HEK293 (cell line): ENCODE measurements around the gene HLX.

ENCODE experiments used
- CTCF ChIA-PET: fragments of 350-600 bp; formaldehyde crosslinking; extraction: SDS; loops from one replicate; lab custom pipeline; 2021; ENCODE audit warnings: antibody characterized with exemption; lab: Yijun Ruan, JAX
- POLR2A ChIA-PET: fragments of 300-600 bp; formaldehyde crosslinking; extraction: SDS; loops from one replicate; lab custom pipeline; 2020; ENCODE audit warnings: antibody characterized with exemption, inconsistent platforms; lab: Yijun Ruan, JAX
- H3K27ac ChIP-seq: fragments of 200-500 bp; sonication (Bioruptor generic); 2 replicates; pipeline ENCODE4 v1.5.1; 2014; ENCODE audit warnings: low read depth, low read length, control low read depth, inconsistent platforms; ENCODE audit errors: extremely low read depth
- H3K36me3 ChIP-seq, 2 experiments: fragments of 200-500 bp in 1 of 2; sonication (Bioruptor generic) in 1 of 2; 1 replicate in 1 of 2; 2 replicates in 1 of 2; pipeline ENCODE4 v1.5.1; 2014 to 2017; ENCODE audit warnings: inconsistent platforms in 2 of 2, low read length in 2 of 2; ENCODE audit not compliant: control insufficient read depth in 2 of 2, insufficient read depth in 1 of 2
- H3K4me1 ChIP-seq: fragments of 200-500 bp; sonication (Bioruptor generic); 2 replicates; pipeline ENCODE4 v1.5.1; 2014; ENCODE audit warnings: mild to moderate bottlenecking, low read length, inconsistent platforms; ENCODE audit not compliant: control insufficient read depth, insufficient read depth
- H3K4me3 ChIP-seq: 2 replicates; pipeline ENCODE4 v1.5.1; 2011; ENCODE audit warnings: low read depth, mild to moderate bottlenecking, control low read depth, low read length, moderate library complexity
- H3K9me3 ChIP-seq: fragments of 200-500 bp; sonication (Bioruptor generic); 2 replicates; pipeline ENCODE4 v1.5.1; 2014; ENCODE audit warnings: low read depth, low read length, inconsistent platforms; ENCODE audit not compliant: control insufficient read depth, insufficient read depth
- BCL11A ChIP-seq: fragments of 450-650 bp; formaldehyde crosslinking; IDR thresholded peaks from 2 replicates; pipeline ENCODE4 v1.5.1; 2016; ENCODE audit warnings: low read depth, missing biosample characterization, missing genetic modification characterization
- EGR2 ChIP-seq: fragments of 450-650 bp; formaldehyde crosslinking; IDR thresholded peaks from 2 replicates; pipeline ENCODE4 v1.5.1; 2016; ENCODE audit warnings: low read depth, missing biosample characterization, missing genetic modification characterization
- ELK4 ChIP-seq: IDR thresholded peaks from 2 replicates; pipeline ENCODE4 v1.6.1; 2011; ENCODE audit warnings: mild to moderate bottlenecking, low read depth, low read length, borderline replicate concordance
- INSM2 ChIP-seq: fragments of 450-650 bp; formaldehyde crosslinking; IDR thresholded peaks from 2 replicates; pipeline ENCODE4 v1.5.1; 2016; ENCODE audit warnings: missing biosample characterization, missing genetic modification characterization
- TRIM28 ChIP-seq: IDR thresholded peaks from 2 replicates; pipeline ENCODE4 v1.6.1; 2011; ENCODE audit warnings: low read length, control low read depth, borderline replicate concordance
- ZFP37 ChIP-seq: fragments of 450-650 bp; formaldehyde crosslinking; IDR thresholded peaks from 2 replicates; pipeline ENCODE4 v1.5.1; 2016; ENCODE audit warnings: missing biosample characterization, missing genetic modification characterization
- ZIC2 ChIP-seq: fragments of 450-650 bp; formaldehyde crosslinking; IDR thresholded peaks from 2 replicates; pipeline ENCODE4 v1.5.1; 2016; ENCODE audit warnings: missing biosample characterization, missing genetic modification characterization
- ZNF16 ChIP-seq: fragments of 450-650 bp; formaldehyde crosslinking; IDR thresholded peaks from 2 replicates; pipeline ENCODE4 v1.5.1; 2016; ENCODE audit warnings: low read depth, missing biosample characterization, missing genetic modification characterization
- ZNF274 ChIP-seq, 2 experiments: fragments of 200-500 bp in 1 of 2; fragments of 450-650 bp in 1 of 2; sonication (Bioruptor generic) in 1 of 2; formaldehyde crosslinking in 1 of 2; IDR thresholded peaks; 2 replicates each; pipeline versions ENCODE4 v1.5.1 to v1.6.1; 2014 to 2016; ENCODE audit warnings: borderline replicate concordance in 1 of 2, inconsistent platforms in 1 of 2, low read length in 1 of 2, missing biosample characterization in 1 of 2, missing genetic modification characterization in 1 of 2
- ZNF354C ChIP-seq: fragments of 450-650 bp; formaldehyde crosslinking; IDR thresholded peaks from 2 replicates; pipeline ENCODE4 v1.5.1; 2016; ENCODE audit warnings: missing biosample characterization, missing genetic modification characterization, low read depth, borderline replicate concordance
- ZNF433 ChIP-seq: fragments of 450-650 bp; formaldehyde crosslinking; IDR thresholded peaks from 2 replicates; pipeline ENCODE4 v1.5.1; 2016; ENCODE audit warnings: missing biosample characterization, missing genetic modification characterization, low read depth
- ZNF513 ChIP-seq: fragments of 450-650 bp; IDR thresholded peaks from 2 replicates; pipeline ENCODE4 v1.5.1; 2018; ENCODE audit warnings: missing biosample characterization, missing genetic modification characterization
- ZNF518A ChIP-seq: fragments of 450-650 bp; formaldehyde crosslinking; conservative IDR thresholded peaks from 2 replicates; pipeline ENCODE4 v1.5.1; 2016; ENCODE audit warnings: low read depth, missing biosample characterization, missing genetic modification characterization
- ZNF548 ChIP-seq: fragments of 450-650 bp; formaldehyde crosslinking; IDR thresholded peaks from 2 replicates; pipeline ENCODE4 v1.5.1; 2016; ENCODE audit warnings: missing biosample characterization, missing genetic modification characterization
- ZNF596 ChIP-seq: fragments of 450-650 bp; IDR thresholded peaks from 2 replicates; pipeline ENCODE4 v1.5.0; 2018; ENCODE audit warnings: missing biosample characterization, mild to moderate bottlenecking, missing genetic modification characterization, moderate library complexity
- ZNF701 ChIP-seq: fragments of 450-650 bp; formaldehyde crosslinking; IDR thresholded peaks from 2 replicates; pipeline ENCODE4 v1.5.1; 2016; ENCODE audit warnings: missing biosample characterization, missing genetic modification characterization
- ZSCAN18 ChIP-seq: fragments of 450-650 bp; formaldehyde crosslinking; IDR thresholded peaks from 2 replicates; pipeline ENCODE4 v1.5.1; 2016; ENCODE audit warnings: missing biosample characterization, missing genetic modification characterization

The HLX gene

GRCh38 chr1:220894924-220895256, 15.6 kb downstream of the HLX start (continued):
- TF ChIP-seq ZNF274 (IDR thresholded peaks at IDR 0.05; ENCODE audit: low read length) (no peak), ZNF274 (tag by site-specific recombination; IDR thresholded peaks at IDR 0.05; ENCODE audit: borderline replicate concordance) (no peak), ZNF513 (tag by site-specific recombination) (no peak), EGR2 (tag by site-specific recombination) (no peak), ZNF548 (tag by site-specific recombination) (no peak), ZNF354C (no peak), ZNF433 (tag by site-specific recombination) (no peak), BCL11A (tag by site-specific recombination) (no peak), ZNF596 (tag by site-specific recombination) (no peak), ZSCAN18 (tag by site-specific recombination) (no peak)

- CTCF ChIA-PET = interaction anchor here (0.9 kb wide), 1 partner anchor 540 kb away, joined by 4 read pairs; no protein-coding TSS in a partner anchor
- H3K27ac ChIP-seq = no peak overlapping the region
- POLR2A ChIA-PET = no interaction called here
- no peaks in the 10 kb centered on the region for H3K4me1 ChIP-seq
- no peaks in the 10 kb centered on the region for H3K36me3 ChIP-seq
- no peaks in the 10 kb centered on the region for H3K9me3 ChIP-seq
- TF ChIP-seq ZNF701 (tag by site-specific recombination) (no peak), ZNF518A (tag by site-specific recombination) (no peak), ZFP37 (tag by site-specific recombination) (no peak), INSM2 (tag by site-specific recombination) (no peak), ELK4 (no peak), TRIM28 (peak; percentile 85; the same call in 1 of the 2 replicates), ZIC2 (tag by site-specific recombination) (no peak), ZNF16 (tag by site-specific recombination) (no peak)
- H3K4me3 ChIP-seq = no peak overlapping the region
Observed at GRCh38 chr1:220895412-220895946, 16.2 kb downstream of the HLX start.
